SH-SY5Y (cell line): Measurements from ENCODE around the gene RHBDL3.
A peak's percentile ranks its signal among the peaks of the same experiment; 100 is the strongest.

Experiments used
- GATA2 ChIP-seq: IDR thresholded peaks from 2 replicates; pipeline ENCODE4 v1.6.1; 2011; ENCODE audit warnings: mild to moderate bottlenecking, low read depth, low read length
- GATA3 ChIP-seq: IDR thresholded peaks from 2 replicates; pipeline ENCODE4 v1.6.1; 2011; ENCODE audit warnings: low read depth, mild to moderate bottlenecking, low read length, moderate library complexity

RHBDL3 gene

GRCh38 chr17:32323811-32324491, 58.3 kb downstream of the RHBDL3 start:
- TF ChIP-seq GATA3, result no peak
- no peak for TF ChIP-seq GATA2

- TF ChIP-seq GATA3 (no peak), GATA2 (no peak)
Measured at GRCh38 chr17:32327911-32328310, 62.3 kb downstream of the RHBDL3 start.

- TF ChIP-seq GATA2 (no peak), GATA3 (no peak)
Measured at GRCh38 chr17:32330147-32330546, 64.5 kb downstream of the RHBDL3 start.

GRCh38 chr17:32331243-32332040, 65.8 kb downstream of the RHBDL3 start:
- no peak for TF ChIP-seq GATA2
- no peak for TF ChIP-seq GATA3

- TF ChIP-seq GATA2 (no peak), GATA3 (no peak)
Measured at GRCh38 chr17:32333187-32333586, 67.6 kb downstream of the RHBDL3 start.

GRCh38 chr17:32335046-32335445, 69.4 kb downstream of the RHBDL3 start:
- no peak for TF ChIP-seq GATA2
- TF ChIP-seq GATA3, result no peak

- TF ChIP-seq GATA3 (no peak), GATA2 (no peak)
Measured at GRCh38 chr17:32335687-32336086, 70.1 kb downstream of the RHBDL3 start.

GRCh38 chr17:32341141-32341856, 75.7 kb downstream of the RHBDL3 start:
- TF ChIP-seq GATA2, result no peak
- TF ChIP-seq GATA3, result no peak

- TF ChIP-seq GATA3 (no peak), GATA2 (0 out of 2 replicates have a peak, but pooled peaks have one; percentile 20)
Measured at GRCh38 chr17:32341857-32342602, 76.4 kb downstream of the RHBDL3 start, which contains the start of gene C17orf75. C17orf75 (minus strand) TSS chr17:32342173; CDS start chr17:32342139, 34 bp downstream.

- TF ChIP-seq GATA3 (no peak), GATA2 (no peak)
Measured at GRCh38 chr17:32342603-32343325, 77.1 kb downstream of the RHBDL3 start.

- TF ChIP-seq GATA2 (no peak), GATA3 (no peak)
Measured at GRCh38 chr17:32345951-32346600, 80.4 kb downstream of the RHBDL3 start.

- no peak for TF ChIP-seq GATA3
- no peak for TF ChIP-seq GATA2
Measured at GRCh38 chr17:32348483-32348800, 82.8 kb downstream of the RHBDL3 start.

GRCh38 chr17:32349503-32349853, 83.8 kb downstream of the RHBDL3 start:
- TF ChIP-seq GATA2 (no peak), GATA3 (no peak)

- TF ChIP-seq GATA3, result no peak
Measured at GRCh38 chr17:32349854-32350665, 84.4 kb downstream of the RHBDL3 start, which contains the start of gene ZNF207. ZNF207 (plus strand) TSS chr17:32350157; CDS start chr17:32350286, 129 bp downstream.
